GM18498 (cell line): ENCODE measurements around the gene ITSN2.

Source experiments
- ATAC-seq: cut with Tn5 transposase; IDR thresholded peaks from one replicate; pipeline ENCODE4 v1.9.1; 2021; ENCODE audit warnings: mild to moderate bottlenecking, moderate library complexity; ENCODE audit not compliant: unreplicated experiment

ITSN2 gene

GRCh38 chr2:24189551-24189950 lies 170.8 kb downstream of the ITSN2 start:
- no peak for ATAC-seq

DNA sequence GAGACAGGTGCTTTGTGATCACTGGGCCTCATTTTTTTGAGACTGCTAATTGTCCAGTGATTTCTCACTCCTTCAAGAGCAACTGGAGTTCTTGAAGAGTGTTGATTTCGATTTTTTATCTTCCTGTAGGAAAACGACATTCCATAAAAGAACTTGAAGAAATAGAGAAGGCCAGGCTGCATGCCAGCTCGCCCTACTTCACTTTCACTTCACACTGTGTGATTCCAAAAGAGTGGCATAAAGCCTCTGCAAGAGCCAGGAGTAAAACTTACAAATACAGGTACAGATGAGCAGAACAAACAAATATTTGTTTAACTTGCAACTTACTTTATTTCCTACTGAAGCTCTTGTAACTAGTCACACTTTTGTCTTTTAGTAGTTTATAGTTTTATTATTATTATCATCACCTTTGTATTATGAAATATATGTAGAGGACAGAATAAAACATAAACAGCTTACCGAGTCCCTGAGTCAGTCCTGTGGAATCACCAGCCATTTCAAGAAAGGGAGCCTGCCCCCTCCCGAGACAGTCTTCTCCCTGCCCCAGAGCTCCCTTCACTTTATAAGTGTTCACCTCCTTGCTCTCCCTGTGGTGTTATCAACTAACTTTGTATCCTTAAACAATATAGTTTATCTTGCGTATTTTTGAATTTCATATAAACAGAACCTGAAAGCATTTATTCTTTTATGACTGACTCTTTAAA lies 176.8 kb downstream of the ITSN2 start:
- ATAC-seq, result no peak

- no peak for ATAC-seq
Observed at GRCh38 chr2:24182507-24182906, 177.8 kb downstream of the ITSN2 start.

GRCh38 chr2:24181849-24182248 lies 178.5 kb downstream of the ITSN2 start:
- no peak for ATAC-seq

GRCh38 chr2:24179683-24180082 lies 180.7 kb downstream of the ITSN2 start:
- ATAC-seq, result no peak

DNA sequence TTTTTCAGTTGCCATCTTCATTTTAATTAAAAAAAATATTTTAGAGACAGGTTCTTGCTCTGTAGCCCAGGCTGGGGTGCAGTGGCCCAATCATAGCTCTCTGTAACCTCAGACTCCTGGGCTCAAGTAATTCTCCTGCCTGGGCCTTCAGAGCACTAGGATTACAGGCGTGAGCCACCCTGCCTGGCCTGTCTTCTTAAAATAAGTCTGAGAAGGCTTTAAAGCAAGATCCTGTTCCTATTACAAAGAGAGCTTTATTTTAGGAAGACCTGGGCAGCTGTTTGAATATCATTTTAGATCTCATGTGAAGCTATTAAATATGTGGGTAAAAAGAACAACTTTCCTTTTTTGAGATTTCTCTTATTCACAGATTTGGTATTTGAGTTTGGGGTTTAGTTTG lies 184.0 kb downstream of the ITSN2 start:
- no peak for ATAC-seq

DNA sequence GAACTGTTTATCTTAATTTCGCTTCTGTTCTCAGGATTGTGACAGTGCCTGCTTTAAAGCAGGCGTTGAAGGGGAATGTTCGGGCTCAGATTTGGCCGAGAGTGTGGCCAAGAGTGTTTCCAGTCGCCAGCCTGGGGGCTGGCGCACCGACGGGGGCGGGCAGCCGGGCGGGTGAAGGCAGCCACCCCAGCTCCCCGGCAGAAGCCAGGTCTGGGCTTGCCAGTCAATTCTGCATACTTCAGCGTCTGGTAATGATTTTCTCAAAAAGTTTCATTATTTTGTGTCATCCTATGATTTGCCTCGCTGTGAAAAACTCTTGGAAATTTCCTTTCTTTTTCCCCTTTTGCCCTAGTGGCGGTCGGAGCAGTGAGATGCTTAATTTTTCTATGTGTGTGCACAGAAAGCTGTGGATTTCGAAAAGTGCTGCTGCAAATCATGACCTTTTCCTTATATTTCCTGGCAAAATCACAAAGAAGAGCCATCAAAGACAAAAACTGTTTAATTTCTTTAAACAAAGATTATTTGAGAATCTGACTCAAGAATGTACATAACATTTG lies 184.6 kb downstream of the ITSN2 start:
- no peak for ATAC-seq

DNA sequence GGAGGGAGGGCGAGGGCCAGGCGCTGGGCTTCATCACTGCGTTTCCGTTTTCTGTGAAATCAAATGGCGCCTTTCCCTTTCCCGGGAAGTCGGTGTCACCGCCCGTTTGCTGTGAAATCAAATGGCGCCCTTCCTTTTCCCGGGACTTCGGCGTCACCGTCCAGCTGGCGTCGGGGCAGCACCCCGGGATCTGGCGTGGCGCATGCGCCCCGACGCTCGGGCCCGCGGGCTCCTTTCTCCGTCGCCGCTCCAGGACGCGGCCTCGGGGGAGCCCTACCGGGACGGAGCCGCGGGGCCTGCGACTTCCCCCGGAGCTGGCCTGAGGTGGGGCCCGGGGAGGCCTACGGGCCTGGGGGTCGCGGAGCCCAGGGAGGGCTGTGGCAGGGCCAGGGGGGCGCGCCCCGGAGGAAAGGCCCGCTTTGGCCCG lies 185.5 kb downstream of the ITSN2 start, which contains the start of gene FAM228A:
Gene FAM228A, plus strand, starts transcription at position 203 of the 427 bp plus-strand sequence. CDS start 428 bp downstream, outside the sequence.
- ATAC-seq, result no peak

- no peak for ATAC-seq
Observed at GRCh38 chr2:24169023-24169422, 191.3 kb downstream of the ITSN2 start.

GRCh38 chr2:24164416-24164973 lies 195.8 kb downstream of the ITSN2 start:
- ATAC-seq, result peak; percentile 66

- ATAC-seq, result no peak
Observed at GRCh38 chr2:24163601-24164000, 196.7 kb downstream of the ITSN2 start.

DNA sequence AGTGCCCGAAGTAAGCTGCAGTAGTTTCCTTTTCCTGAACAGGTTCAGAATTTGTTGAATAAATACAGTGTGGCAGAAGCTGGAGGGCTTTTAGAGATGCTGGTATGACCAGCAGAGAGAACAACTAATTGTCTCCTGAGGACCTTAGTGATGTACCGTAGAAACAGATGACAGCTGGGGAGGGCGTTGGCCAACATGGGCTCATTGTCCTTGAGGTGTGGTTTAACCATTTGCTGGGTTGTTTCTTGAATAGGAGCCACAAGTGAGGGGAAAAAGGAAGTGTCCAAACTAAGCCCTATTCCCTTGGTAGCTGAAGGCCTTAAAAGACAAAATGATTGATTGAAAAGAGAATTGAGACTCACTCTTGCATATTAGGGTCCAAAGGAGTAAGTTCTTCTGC lies 197.2 kb downstream of the ITSN2 start:
- no peak for ATAC-seq

- ATAC-seq, result no peak
Observed at GRCh38 chr2:24162494-24162893, 197.8 kb downstream of the ITSN2 start.

DNA sequence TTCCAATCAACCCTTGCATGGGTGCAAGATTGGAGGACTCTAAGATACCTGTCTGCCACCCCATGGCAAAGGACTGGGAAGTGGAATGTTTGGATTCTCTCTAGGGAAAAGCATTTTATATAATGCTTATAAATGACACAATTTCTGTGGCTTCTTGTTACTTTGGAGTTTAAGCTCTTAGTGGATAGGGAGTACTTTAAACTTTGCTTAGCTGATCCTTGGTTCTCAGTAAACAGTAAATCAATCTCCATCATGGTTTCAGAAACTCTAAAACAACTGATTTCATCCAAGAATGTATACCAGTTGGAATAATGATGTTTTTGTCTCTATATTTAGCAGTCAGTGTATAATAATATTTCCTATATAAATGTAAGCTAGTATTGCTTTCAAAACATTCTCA lies 199.6 kb downstream of the ITSN2 start:
- ATAC-seq, result no peak

GRCh38 chr2:24159708-24160107 lies 200.6 kb downstream of the ITSN2 start:
- no peak for ATAC-seq

DNA sequence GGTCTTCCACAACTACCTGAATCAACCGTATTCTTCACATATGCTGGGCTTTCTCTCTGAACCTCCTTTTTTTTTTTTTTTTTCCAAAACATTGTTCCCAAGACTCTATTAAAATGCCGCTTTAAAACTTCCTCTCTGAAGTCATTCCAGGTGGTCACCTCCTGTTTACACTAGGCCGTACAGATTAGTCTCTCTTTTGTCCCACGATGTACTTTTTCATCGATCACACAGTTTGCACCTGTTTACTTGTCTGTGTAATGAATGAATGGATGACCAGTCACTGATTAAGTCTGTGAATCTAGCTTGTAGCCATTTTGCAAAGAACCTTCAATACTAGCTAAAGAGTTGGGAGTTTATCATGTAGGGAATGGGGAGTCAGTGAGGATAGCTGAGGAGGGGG lies 202.2 kb downstream of the ITSN2 start:
- no peak for ATAC-seq

DNA sequence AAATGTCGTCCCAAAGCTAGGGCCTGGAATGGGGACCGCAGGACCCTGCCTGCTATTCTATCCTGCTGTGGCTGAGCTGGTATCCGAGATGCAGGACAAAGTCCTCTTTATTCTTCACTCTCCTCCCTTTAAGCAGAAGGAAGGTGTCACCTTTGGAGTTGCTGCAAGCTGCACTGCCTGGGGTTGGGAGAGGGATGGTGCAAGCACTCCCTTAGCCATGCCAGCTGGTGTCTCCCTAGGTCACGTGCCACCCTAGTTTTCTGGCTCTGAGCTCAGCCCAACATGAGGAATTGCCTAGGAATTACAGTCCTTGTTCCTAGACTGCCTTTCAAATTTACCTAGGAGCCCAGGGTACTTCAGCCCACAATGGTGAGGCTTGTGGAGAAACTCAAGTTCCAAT lies 206.9 kb downstream of the ITSN2 start:
- ATAC-seq, result no peak
